Measurements from ENCODE around the gene FAM13B.

GRCh38 chr5:137959488-137959887, 73.4 kb downstream of the FAM13B start:
- no peak for TF ChIP-seq CTCF (IDR thresholded peaks at IDR 0.05; ENCODE audit: insufficient read depth, low read depth, low read length)
- TF ChIP-seq EZH2 (IDR thresholded peaks at IDR 0.05; ENCODE audit: insufficient read depth, low read length): no peak
